GM20431 (cell line): ENCODE data around the gene MCC.

Experiments used
- in situ Hi-C: fragments of 300-500 bp; cut with MseI, MboI; formaldehyde crosslinking; loops from one replicate; pipeline ENCODE4 v1.15.0; 2020; ENCODE audit warnings: low sequenced_read_pairs; ENCODE audit not compliant: unreplicated experiment

The MCC gene

DNA sequence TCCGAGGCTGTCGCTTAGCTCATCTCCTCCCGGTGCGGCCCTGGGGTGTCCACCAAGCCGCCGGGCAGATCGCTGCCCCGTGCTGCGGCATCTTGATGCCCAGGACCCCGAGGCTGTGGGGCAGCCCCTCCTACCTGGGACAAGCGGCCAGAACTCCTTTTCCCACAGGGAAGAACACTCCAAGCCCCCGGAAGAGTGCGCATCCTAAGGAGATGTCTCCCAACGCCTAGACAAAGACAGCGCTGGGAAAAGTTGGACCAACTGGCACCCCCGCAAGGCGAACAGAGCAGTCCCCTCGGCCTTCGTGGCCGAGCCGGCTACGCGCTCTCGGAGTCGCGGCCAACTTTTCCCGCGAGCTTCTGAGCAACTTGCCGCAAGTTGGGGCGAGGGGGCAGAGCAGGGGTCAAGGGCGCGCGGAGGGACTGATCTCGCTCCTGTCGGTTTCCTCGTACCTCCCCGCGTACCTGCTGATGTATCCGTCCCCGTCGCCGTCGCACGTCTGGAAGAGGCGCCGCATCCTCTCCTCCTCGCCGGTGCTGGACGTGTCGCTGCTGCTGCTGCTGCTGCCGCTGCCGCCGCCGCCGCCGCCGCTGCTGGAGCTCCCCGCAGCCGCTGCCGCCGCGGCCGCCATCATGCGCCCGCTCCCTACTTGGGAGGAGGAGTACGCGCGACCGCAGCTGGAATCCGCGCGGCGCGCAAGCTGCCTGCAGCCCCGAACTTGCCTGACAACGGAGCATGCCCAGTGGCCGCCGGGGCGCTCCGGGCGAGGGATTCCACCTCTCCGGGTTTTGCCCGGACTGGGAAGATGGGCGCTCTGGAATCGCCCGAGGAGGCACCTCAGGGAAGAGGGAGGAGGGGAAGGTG, at the start of gene MCC:
TSS of gene MCC (minus strand) at position 673 of the 864 bp plus-strand sequence.
- in situ Hi-C loops, result no loop called here

DNA sequence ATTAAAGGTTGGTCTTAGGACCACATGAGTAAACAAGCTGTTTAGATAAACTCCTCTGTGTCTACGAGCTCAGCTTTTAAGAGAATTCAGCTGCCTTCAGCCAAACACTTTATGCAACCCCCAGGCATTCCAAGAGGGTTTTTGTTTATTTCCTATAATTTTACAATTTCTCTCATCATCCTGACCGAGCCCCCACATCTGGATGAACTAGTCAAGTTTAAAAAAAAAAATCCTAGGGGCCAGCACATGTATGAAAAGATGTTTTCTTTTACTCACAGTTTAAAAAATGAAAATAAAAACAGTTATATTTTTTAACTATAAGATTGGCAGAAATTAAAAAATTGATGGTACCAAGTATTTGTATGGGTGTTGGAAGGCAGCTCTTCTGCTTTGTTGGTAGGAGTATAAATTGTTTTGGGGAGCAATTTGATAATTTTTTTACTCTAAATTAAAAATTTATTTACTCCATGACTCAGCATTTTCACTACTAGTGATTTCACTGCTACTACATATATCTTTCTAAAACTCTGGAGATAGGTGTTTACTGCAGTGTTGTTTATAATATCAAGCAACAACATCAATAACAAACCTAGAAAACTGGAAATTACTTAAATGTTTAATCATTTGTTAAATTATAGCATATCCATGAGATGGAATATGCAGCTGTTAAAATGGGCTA, 43.4 kb upstream of the MCC start:
- in situ Hi-C loops, result no loop called here

DNA sequence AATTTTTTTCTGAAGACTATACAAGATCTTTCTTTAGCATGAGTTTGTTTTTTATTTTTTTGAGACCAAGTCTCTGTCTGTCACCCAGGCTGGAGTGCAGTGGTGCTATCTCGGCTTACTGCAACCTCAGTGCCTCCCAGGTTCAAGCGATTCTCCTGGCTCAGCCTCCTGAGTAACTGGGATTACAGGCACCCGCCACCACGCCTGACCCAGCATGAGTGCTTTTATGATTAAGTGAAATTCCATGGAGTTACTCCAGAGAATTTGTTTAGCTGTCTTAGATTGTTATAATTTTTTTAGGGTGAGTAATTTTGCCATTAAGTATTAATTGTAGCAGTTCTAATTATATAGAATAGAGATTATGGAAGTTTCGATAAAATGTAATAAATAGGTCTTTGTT, 39.5 kb upstream of the MCC start:
- in situ Hi-C loops, result no loop called here

DNA sequence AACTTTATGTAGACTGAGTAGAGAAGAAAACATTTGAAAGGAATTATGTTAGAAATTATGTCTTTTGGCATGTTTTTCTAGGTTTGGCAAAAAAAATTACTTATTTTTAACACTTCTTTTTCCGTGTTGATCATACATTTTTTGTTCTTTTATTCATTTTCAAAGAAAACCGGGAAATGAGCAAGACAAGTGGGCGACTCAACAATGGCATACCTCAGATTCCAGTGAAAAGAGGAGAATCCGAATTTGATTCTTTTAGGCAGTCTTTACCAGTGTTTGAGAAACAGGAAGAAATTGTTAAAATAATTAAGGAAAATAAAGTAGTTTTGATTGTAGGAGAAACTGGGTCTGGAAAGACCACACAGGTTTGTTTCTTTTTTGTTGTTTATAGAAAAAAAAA, 38.2 kb upstream of the MCC start:
- in situ Hi-C loops, result no loop called here

DNA sequence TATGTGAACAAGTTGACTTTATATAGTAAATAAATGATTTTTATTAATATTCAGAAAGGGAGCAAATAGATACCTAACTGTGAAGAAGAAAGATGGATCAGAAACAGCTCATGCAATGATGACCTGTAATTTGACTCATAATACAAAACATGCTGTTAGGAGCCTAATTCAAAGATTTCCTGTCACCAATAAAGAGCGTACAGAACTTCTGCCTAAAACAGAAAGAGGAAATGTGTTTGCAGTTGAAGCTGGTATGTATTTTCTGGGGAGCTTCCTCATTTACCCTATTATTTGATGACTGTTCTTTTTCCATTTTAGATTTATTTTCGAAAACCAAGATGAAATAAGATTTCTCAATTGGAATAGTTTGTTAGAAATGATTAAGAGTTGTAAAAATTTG, 36.7 kb upstream of the MCC start:
- in situ Hi-C loops, result loop anchor here (25.0 kb wide), 1 partner anchor 538 kb away; the partner anchor contains the start of gene DCP2

DNA sequence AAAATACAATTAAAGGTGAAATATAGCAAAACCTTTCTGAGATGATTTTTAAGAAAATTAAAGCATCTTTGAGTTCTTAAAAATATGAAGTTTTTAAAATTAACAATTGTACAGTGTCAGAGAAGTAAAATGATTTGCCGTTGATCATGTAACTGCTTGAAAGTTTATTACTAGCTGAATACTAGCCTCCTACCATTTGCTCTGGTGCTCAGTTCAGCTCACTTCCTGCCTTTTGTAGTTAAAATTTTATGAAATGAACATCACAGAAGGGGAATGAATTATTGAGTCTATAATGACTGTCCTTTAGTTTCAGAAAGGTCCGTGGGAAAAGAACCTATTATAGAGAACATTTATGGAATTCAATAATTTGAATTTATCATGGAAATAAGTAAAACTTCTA, 34.9 kb upstream of the MCC start:
- in situ Hi-C loops, result loop anchor here (25.0 kb wide), 1 partner anchor 536 kb away; the partner anchor contains the start of gene DCP2

DNA sequence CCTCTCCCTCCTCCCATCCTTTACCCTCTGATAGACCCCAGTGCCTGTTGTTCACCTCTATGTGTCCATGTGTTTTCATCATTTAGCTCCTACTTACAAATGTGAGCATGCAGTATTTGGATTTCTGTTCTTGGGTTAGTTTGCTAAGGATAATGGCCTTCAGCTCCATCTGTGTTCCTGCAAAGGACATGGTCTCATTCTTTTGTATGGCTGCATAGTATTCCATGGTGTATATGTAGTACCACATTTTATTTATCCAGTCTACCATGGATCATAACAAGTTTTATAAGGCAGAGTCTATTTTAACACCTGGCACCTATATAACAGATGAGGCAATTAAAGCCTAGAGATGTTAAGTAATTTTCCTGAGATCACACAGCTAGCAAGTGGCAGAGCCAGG, 32.6 kb upstream of the MCC start:
- in situ Hi-C loops, result loop anchor here (25.0 kb wide), 1 partner anchor 534 kb away; the partner anchor contains the start of gene DCP2

DNA sequence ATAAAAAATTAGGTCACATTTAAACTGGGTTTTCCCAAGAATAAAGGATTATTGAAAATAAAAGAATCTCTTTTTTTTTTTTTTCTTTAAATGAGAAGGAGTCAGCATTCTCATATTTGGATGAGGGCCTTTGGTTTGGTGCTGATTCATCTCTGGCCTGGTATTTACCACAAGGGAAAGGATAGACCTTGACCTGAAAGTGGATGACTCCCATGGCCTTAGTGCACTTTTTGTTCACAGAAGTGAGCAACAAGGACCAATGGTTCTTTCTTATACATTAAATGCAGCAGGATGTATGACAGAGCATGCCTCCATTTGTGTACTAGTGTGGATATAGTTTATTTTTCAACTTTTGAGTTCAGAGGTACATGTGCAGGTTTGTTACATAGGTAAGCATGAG, 32.2 kb upstream of the MCC start:
- in situ Hi-C loops, result loop anchor here (25.0 kb wide), 1 partner anchor 533 kb away; the partner anchor contains the start of gene DCP2

DNA sequence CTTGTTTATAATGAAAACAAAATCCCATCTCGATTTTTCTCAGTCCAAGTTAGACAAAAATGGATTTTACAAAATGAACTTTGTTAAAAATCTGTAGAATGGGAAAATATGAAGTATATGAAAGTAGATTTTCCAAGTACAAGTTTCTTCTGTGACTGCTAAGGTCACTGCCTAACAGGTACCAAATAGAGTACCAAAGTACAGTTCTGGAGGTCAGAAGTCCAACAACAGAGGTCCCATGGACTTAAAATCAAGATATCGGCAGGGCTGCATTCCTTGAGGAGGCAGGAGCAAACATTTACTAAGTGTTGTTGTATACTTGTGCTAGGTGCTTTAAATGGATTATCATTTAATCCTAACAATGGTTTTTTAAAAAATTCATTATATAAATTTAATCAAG, 31.2 kb upstream of the MCC start:
- in situ Hi-C loops, result loop anchor here (25.0 kb wide), 1 partner anchor 532 kb away; the partner anchor contains the start of gene DCP2

DNA sequence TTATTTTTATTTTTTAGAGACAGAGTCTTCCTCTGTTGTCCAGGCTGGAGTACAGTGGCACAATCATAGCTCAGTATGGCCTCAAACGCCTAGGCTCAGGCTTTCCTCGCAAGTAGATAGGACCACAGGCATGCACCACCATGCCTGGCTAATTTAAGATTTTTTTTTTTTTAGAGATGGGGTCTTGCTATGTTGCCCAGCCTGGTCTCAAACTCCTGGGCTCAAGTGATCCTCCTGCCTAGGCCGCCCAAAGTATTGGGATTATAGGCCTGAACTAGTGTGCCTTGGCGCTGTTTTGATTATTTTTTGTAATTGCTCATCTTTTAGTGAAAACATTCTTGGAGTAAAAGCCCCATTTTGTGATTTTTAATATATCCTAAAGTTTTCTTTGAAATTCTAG, 30.6 kb upstream of the MCC start:
- in situ Hi-C loops, result loop anchor here (25.0 kb wide), 1 partner anchor 532 kb away; the partner anchor contains the start of gene DCP2

DNA sequence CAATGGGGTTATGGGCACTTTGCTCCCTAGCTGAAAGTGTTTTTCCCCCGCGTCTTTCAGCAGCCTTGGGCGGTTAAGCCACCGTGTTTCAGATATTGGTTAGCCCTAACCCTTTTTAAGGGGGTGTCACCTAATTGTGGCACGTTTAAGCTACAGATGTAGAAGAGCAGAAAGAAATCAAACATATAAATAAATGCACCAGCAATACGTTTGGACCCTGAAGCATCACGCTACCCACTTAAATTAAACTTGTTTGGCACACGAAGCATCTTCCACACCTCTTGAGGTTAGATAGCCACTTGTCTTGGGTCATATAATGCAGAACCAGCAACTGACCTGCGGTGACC, 26.0 kb upstream of the MCC start:
- in situ Hi-C loops, result loop anchor here (25.0 kb wide), 1 partner anchor 527 kb away; the partner anchor contains the start of gene DCP2

DNA sequence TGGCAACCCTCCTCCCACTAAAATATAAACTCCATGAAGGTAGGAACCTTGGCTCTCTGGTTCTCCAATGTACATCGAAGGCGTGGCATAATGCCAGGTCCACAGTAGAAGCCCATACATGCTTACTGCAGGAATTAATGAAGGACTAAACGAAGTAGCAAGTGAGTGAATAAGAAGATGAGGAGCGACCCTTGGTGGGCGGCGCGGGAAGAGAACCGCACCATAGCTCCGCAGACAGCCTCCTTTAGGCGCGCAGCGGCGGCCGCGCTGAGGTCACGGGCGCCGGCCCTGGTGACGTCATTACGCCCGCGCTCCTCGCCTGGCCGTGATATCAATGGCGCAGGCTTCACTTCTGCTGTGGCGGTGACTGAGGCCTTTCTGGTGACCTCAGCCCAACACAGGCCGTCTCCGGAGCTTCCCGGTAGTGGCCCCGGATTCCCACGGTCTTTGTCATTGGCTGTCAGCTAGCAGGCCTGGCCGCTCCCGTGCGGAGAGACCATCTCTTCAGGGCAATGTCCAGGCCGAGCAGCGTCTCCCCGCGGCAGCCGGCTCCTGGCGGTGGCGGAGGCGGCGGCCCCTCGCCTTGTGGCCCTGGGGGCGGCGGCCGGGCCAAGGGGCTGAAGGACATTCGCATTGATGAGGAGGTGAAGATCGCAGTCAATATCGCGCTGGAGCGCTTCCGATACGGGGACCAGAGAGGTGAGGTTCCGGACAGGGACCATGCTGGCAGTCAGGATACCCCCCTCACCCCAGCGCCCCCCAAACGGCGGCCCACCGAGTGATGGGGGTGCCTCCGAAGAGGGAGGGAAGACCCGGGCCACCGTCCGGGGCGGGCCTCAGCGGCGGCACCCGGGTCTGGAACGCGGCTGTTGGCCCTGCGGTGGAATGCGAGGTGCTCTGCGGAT, 25.4 kb upstream of the MCC start, which contains the start of gene YTHDC2:
TSS of gene YTHDC2 (plus strand) at position 311 of the 905 bp plus-strand sequence. CDS start at position 513, 202 bp downstream.
- in situ Hi-C loops, result loop anchor here (25.0 kb wide), 1 partner anchor 526 kb away; the partner anchor contains the start of gene DCP2

DNA sequence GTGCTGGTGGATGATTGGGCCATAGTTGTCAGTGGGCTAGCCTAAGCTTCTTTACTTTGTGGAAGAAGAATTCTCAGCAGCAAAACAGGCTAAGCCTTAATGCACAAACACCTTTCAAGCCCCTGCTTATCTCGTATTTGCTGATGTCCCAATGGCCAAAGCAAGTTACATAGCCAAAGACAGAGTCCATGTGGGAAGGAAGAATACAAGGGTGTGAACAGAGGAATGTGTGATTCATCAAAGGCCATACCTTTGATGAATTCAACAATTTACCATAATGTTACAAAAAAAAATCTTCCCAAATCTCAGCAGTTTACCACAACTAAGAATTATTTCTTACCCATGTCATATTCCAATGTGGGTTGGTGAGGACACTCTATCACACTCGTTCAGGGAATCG, 24.1 kb upstream of the MCC start:
- in situ Hi-C loops, result loop anchor here (25.0 kb wide), 1 partner anchor 525 kb away; the partner anchor contains the start of gene DCP2

DNA sequence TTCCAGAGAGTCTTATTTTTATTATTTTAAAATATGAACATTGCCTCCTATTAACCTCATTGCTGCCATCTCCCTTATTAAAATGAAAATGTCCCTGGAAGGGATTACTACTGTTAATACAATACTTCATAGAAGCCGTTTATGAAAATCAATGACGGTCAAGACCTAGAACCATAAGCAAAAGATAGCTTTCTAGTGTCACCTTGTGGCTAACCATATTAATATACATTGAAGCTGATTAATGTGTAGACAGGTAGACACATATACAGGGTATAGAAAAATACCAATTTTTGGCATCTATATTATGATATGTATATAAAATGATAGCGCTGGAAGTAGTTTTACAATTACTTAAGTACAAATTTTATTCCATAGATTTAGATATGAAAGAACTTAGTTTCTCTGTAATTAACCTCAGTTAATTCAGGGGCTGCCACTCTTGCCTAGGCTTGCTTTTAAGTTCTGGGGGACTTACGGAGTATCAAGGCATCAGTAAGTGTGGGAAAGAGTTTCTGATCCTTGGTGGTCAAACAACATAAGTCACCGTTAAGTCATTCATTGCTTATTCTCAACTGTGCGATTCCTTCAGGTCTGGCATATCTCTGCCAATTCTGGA, 22.7 kb upstream of the MCC start:
- in situ Hi-C loops, result loop anchor here (25.0 kb wide), 1 partner anchor 524 kb away; the partner anchor contains the start of gene DCP2

DNA sequence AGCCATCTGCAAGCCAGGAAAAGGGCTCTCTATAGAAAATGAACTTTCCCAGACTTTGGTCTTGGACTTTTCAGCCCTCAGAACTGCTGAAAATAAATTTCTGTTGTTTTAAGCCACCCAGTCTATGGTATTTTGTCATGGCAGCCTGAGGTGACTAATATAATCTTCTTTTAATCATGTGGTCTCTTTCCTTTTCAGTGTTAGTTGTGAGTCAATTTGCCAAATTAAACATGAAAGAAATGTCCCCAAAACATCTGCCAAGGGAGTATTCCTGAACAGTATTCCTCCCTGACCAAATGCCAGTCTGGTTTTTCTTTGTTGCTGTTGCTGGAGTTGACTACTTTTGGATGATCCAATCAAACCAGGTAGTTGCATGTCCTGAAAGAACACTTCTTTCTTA, 20.5 kb upstream of the MCC start:
- in situ Hi-C loops, result loop anchor here (25.0 kb wide), 1 partner anchor 521 kb away; the partner anchor contains the start of gene DCP2

DNA sequence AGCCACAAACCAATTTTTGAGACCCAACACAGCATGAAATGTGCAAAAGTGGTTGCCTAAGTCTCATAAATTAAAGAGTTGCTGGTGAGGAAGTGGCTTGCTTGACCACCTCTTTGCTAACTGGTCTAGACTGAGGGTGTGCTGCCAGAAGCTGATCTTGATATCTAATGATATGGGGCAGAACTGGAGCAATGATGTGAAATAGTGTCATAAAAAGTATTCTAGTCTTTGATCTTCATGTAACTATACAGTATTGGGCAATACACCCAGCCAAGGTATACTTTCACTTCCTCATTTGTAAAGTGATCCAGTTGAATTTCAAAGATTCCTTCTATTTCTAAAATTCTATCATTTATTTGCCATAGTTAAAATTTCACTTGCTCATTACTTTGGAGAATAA, 19.3 kb upstream of the MCC start:
- in situ Hi-C loops, result loop anchor here (25.0 kb wide), 1 partner anchor 520 kb away; the partner anchor contains the start of gene DCP2

DNA sequence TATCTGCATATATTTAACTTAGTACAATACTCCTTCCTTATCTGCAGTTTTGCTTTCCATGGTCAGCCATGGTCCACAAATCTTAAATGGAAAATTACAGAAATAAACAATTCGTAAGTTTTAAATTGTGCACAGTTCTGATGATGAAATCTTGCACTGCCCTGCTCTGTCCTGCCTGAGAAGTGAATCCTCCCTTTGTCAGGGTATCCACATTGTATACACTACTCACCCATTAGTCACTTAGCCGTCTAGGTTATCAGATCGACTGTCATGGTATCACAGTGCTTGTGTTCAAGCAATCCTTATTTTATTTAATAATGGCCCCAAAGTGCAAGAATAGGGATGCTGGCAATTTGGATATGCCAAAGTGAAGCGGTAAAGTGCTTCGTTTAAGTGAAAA, 16.9 kb upstream of the MCC start:
- in situ Hi-C loops, result loop anchor here (25.0 kb wide), 1 partner anchor 518 kb away; the partner anchor contains the start of gene DCP2

DNA sequence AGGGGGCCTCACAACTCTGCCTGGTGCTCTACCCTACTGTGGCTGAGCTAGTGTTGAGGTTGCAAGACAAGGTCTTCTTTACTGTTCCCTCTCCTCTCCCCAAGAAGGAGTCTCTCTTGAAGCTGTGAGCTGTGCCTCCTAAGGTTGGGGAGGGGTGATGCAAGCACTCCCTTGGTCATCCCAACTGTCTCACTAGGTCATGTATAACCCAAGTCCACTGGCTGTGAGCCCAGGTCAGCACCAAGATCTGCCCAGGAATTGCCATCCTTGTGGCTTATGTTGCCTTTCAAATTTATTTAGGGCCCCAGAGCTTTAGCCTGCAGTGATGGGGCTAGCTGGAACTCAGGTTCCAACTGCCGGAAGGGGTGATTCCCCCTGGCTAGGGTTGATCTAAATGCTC, 14.9 kb upstream of the MCC start:
- in situ Hi-C loops, result loop anchor here (25.0 kb wide), 1 partner anchor 516 kb away; the partner anchor contains the start of gene DCP2

DNA sequence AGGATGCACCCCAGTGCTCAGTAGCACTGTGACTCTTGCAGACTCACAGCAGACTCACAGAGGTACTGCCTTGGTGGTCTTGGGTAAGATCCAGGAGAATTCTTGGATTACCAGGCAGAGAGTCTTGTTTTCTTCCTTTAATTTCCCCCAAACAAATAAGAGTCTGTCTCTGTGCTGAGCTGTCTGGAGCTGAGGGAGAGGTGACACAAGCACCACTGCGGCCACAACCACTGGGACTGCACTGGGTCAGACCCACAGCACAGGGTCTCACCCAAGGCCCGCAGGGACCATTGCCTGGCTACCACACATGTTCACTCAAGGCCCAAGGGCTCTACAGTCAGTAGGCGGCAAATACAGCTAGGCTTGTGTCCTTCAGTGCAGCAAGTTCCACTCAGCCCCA, 13.8 kb upstream of the MCC start:
- in situ Hi-C loops, result loop anchor here (25.0 kb wide), 1 partner anchor 515 kb away; the partner anchor contains the start of gene DCP2
